ENCODE results near the gene ESRRA.
"Not testable (repeated sequence)": the region's sequence is repeated elsewhere in the genome, so short reads cannot be mapped to it uniquely, and the experiment has no call there.

Gene ESRRA

GRCh38 chr11:64321533-64321932, 16.2 kb downstream of the ESRRA start:
- Histone ChIP-seq H3K79me1 (ENCODE audit: low read length) (peaks cover 16% of the 10 kb centered on the region), H3K9ac (ENCODE audit: low read length) (no peak overlapping the region), H2AK5ac (ENCODE audit: low read length) (no peak overlapping the region), H4K12ac (ENCODE audit: low read depth, low read length) (no peak overlapping the region), H3K4ac (ENCODE audit: low read depth, low read length) (no peak overlapping the region), H2BK5ac (ENCODE audit: low read depth, low read length, poor library complexity) (no peak overlapping the region), H3K4me2 (ENCODE audit: low read length) (no peak overlapping the region), H3K23ac (ENCODE audit: low read length) (no peak overlapping the region), H3K27ac (ENCODE audit: low read depth, low read length) (no peak overlapping the region), H3K36me3 (ENCODE audit: control insufficient read depth in 1 of 2, insufficient read depth in 2 of 2, low read length in 2 of 2) (peaks cover 30 to 32% of the 10 kb centered on the region in 2 experiments), H3K4me1 (ENCODE audit: control insufficient read depth in 1 of 2, insufficient read depth in 2 of 2, low read length in 2 of 2) (peaks cover 15 to 19% of the 10 kb centered on the region in 2 experiments), H3K4me3 (ENCODE audit: low read depth, low read length) (no peak overlapping the region), H3K14ac (ENCODE audit: low read length) (no peak overlapping the region), H3K27me3 (ENCODE audit: insufficient read depth, low read length) (no peaks in the 10 kb centered on the region), H2AFZ (ENCODE audit: insufficient read depth, low read length, poor library complexity) (no peak overlapping the region), H3K79me2 (ENCODE audit: control insufficient read depth, insufficient read depth, low read length, poor library complexity) (peaks cover 9% of the 10 kb centered on the region), H2BK120ac (ENCODE audit: insufficient read depth, low read length, poor library complexity) (no peak overlapping the region), H3K9me3 (ENCODE audit: insufficient read depth, low read depth, low read length) (no peaks in the 10 kb centered on the region), H3K18ac (ENCODE audit: low read length) (no peak overlapping the region), H2BK12ac (ENCODE audit: low read length) (no peak overlapping the region), H4K8ac (ENCODE audit: low read depth, low read length) (no peak overlapping the region), H4K91ac (ENCODE audit: low read depth, low read length) (no peak overlapping the region)
- no CpG with 5 or more reads among the region's 5 CpGs for WGBS (ENCODE audit: extremely low coverage, insufficient coverage, insufficient read length)
- no peak for DNase-seq

DNA sequence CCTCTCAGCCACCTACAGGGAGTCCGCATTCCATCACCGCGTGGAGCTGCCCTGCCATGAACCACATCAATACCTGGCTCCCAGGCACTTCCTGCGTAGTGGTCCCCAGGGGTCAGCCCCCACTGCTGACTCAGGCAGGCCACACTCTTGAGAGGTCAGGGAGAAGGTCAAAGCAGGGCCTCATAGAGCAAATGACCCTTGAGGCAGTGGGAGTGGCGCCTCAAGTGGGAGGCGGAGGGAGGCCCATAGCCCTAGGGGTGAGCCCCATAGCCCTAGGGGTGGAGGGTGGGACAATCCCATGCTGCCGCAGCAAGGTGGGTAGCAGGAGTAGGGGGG, 17.6 kb downstream of the ESRRA start:
- DNase-seq: no peak
- Histone ChIP-seq H3K4me2 (ENCODE audit: low read length) (no peak overlapping the region), H3K9me3 (ENCODE audit: insufficient read depth, low read depth, low read length) (no peaks in the 10 kb centered on the region), H3K79me1 (ENCODE audit: low read length) (peaks cover 8% of the 10 kb centered on the region), H3K14ac (ENCODE audit: low read length) (no peak overlapping the region), H3K27me3 (ENCODE audit: insufficient read depth, low read length) (no peaks in the 10 kb centered on the region), H4K12ac (ENCODE audit: low read depth, low read length) (no peak overlapping the region), H4K8ac (ENCODE audit: low read depth, low read length) (no peak overlapping the region), H3K18ac (ENCODE audit: low read length) (no peak overlapping the region), H3K4me3 (ENCODE audit: low read depth, low read length) (no peak overlapping the region), H2AK5ac (ENCODE audit: low read length) (no peak overlapping the region), H2BK12ac (ENCODE audit: low read length) (no peak overlapping the region), H3K23ac (ENCODE audit: low read length) (no peak overlapping the region), H3K4ac (ENCODE audit: low read depth, low read length) (no peak overlapping the region), H3K36me3 (ENCODE audit: control insufficient read depth in 1 of 2, insufficient read depth in 2 of 2, low read length in 2 of 2) (peaks cover 29 to 30% of the 10 kb centered on the region in 2 experiments), H2AFZ (ENCODE audit: insufficient read depth, low read length, poor library complexity) (no peak overlapping the region), H2BK120ac (ENCODE audit: insufficient read depth, low read length, poor library complexity) (no peak overlapping the region), H3K27ac (ENCODE audit: low read depth, low read length) (no peak overlapping the region), H3K79me2 (ENCODE audit: control insufficient read depth, insufficient read depth, low read length, poor library complexity) (peaks cover 5% of the 10 kb centered on the region), H3K4me1 (ENCODE audit: control insufficient read depth in 1 of 2, insufficient read depth in 2 of 2, low read length in 2 of 2) (peaks cover 15 to 19% of the 10 kb centered on the region in 2 experiments), H2BK5ac (ENCODE audit: low read depth, low read length, poor library complexity) (no peak overlapping the region), H3K9ac (ENCODE audit: low read length) (no peak overlapping the region), H4K91ac (ENCODE audit: low read depth, low read length) (no peak overlapping the region)
- no CpG with 5 or more reads among the region's 7 CpGs for WGBS (ENCODE audit: extremely low coverage, insufficient coverage, insufficient read length)

DNA sequence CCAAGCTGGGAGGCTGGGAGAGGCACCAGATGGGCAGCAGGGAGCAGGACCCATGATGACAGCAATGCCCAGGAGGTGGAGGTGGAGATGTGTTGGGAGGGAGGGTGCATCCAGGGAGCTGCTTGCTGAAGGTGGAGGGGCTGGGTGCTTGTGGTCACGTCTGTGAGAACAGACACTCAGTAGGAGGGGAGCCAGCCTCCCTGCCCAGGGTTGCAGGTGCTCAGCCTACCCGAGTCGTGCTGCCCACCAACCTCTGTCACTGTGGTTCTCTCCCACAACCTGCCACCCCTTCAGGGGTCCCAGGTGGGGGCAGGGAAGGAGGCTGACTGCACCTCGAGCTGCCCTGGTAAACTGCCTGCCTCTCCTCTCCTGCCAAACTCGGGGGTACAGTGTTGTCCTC, 18.0 kb downstream of the ESRRA start:
- peaks cover under 1% of the 10 kb centered on the region for H3K79me2 ChIP-seq (ENCODE audit: control insufficient read depth, insufficient read depth, low read length, poor library complexity)
- H3K4ac ChIP-seq (ENCODE audit: low read depth, low read length): no peak overlapping the region
- no peak overlapping the region for H3K9ac ChIP-seq (ENCODE audit: low read length)
- H3K27ac ChIP-seq (ENCODE audit: low read depth, low read length): no peak overlapping the region
- peaks cover 15 to 19% of the 10 kb centered on the region in 2 experiments for H3K4me1 ChIP-seq (ENCODE audit: control insufficient read depth in 1 of 2, insufficient read depth in 2 of 2, low read length in 2 of 2)
- no peak overlapping the region for H3K14ac ChIP-seq (ENCODE audit: low read length)
- no peak overlapping the region for H3K23ac ChIP-seq (ENCODE audit: low read length)
- no peaks in the 10 kb centered on the region for H3K9me3 ChIP-seq (ENCODE audit: insufficient read depth, low read depth, low read length)
- no peak for DNase-seq
- peaks cover 4% of the 10 kb centered on the region for H3K79me1 ChIP-seq (ENCODE audit: low read length)
- H3K36me3 ChIP-seq (ENCODE audit: control insufficient read depth in 1 of 2, insufficient read depth in 2 of 2, low read length in 2 of 2): peaks cover 29 to 30% of the 10 kb centered on the region in 2 experiments
- H4K8ac ChIP-seq (ENCODE audit: low read depth, low read length): no peak overlapping the region
- no peak overlapping the region for H4K12ac ChIP-seq (ENCODE audit: low read depth, low read length)
- H3K27me3 ChIP-seq (ENCODE audit: insufficient read depth, low read length): no peaks in the 10 kb centered on the region
- WGBS (ENCODE audit: extremely low coverage, insufficient coverage, insufficient read length): no CpG with 5 or more reads among the region's 5 CpGs
- H2BK120ac ChIP-seq (ENCODE audit: insufficient read depth, low read length, poor library complexity): no peak overlapping the region
- no peak overlapping the region for H2BK12ac ChIP-seq (ENCODE audit: low read length)
- no peak overlapping the region for H2AK5ac ChIP-seq (ENCODE audit: low read length)
- H3K18ac ChIP-seq (ENCODE audit: low read length): no peak overlapping the region
- H3K4me3 ChIP-seq (ENCODE audit: low read depth, low read length): no peak overlapping the region
- no peak overlapping the region for H2BK5ac ChIP-seq (ENCODE audit: low read depth, low read length, poor library complexity)
- no peak overlapping the region for H2AFZ ChIP-seq (ENCODE audit: insufficient read depth, low read length, poor library complexity)
- no peak overlapping the region for H4K91ac ChIP-seq (ENCODE audit: low read depth, low read length)
- no peak overlapping the region for H3K4me2 ChIP-seq (ENCODE audit: low read length)

GRCh38 chr11:64323984-64324383, 18.7 kb downstream of the ESRRA start:
- not testable (repeated sequence) for H3K9ac ChIP-seq (ENCODE audit: low read length); DNase-seq; H3K23ac ChIP-seq (ENCODE audit: low read length); H2BK12ac ChIP-seq (ENCODE audit: low read length); H3K79me2 ChIP-seq (ENCODE audit: control insufficient read depth, insufficient read depth, low read length, poor library complexity); H3K4me3 ChIP-seq (ENCODE audit: low read depth, low read length); H4K12ac ChIP-seq (ENCODE audit: low read depth, low read length); H3K14ac ChIP-seq (ENCODE audit: low read length); H3K9me3 ChIP-seq (ENCODE audit: insufficient read depth, low read depth, low read length); H3K18ac ChIP-seq (ENCODE audit: low read length); H3K4ac ChIP-seq (ENCODE audit: low read depth, low read length); H3K4me2 ChIP-seq (ENCODE audit: low read length); H4K8ac ChIP-seq (ENCODE audit: low read depth, low read length); H3K27me3 ChIP-seq (ENCODE audit: insufficient read depth, low read length); H2BK120ac ChIP-seq (ENCODE audit: insufficient read depth, low read length, poor library complexity); H2AFZ ChIP-seq (ENCODE audit: insufficient read depth, low read length, poor library complexity); H2BK5ac ChIP-seq (ENCODE audit: low read depth, low read length, poor library complexity); H3K79me1 ChIP-seq (ENCODE audit: low read length); H2AK5ac ChIP-seq (ENCODE audit: low read length)
- H3K27ac ChIP-seq (ENCODE audit: low read depth, low read length): peak overlapping the region; percentile 13
- peaks cover 14 to 19% of the 10 kb centered on the region in 2 experiments for H3K4me1 ChIP-seq (ENCODE audit: control insufficient read depth in 1 of 2, insufficient read depth in 2 of 2, low read length in 2 of 2)
- H4K91ac ChIP-seq (ENCODE audit: low read depth, low read length): peak overlapping the region; percentile 69
- WGBS (ENCODE audit: extremely low coverage, insufficient coverage, insufficient read length): no CpG with 5 or more reads among the region's 4 CpGs
- peaks cover 29 to 30% of the 10 kb centered on the region in 2 experiments for H3K36me3 ChIP-seq (ENCODE audit: control insufficient read depth in 1 of 2, insufficient read depth in 2 of 2, low read length in 2 of 2)
